Measurements from ENCODE around the gene CCT5. TPM values are rescaled to one million over a fixed set of nuclear protein-coding genes. Genes with fewer than 3 reads are reported as not detected.

Gene CCT5
- polyA plus RNA-seq, 1 of the 3 experiments (the other 2 are of a cell fraction): 378 TPM

- TF ChIP-seq GATA2 (CRISPR knock-in tag; IDR thresholded peaks at IDR 0.05) (no peak), JUND (IDR thresholded peaks at IDR 0.05) (no peak), USF1 (IDR thresholded peaks at IDR 0.05; ENCODE audit: borderline replicate concordance, low read depth) (no peak), TAF1 (IDR thresholded peaks at IDR 0.05; ENCODE audit: borderline replicate concordance, low read depth, low read length) (no peak), FOXJ3 (CRISPR knock-in tag; IDR thresholded peaks at IDR 0.05) (no peak), REST (IDR thresholded peaks at IDR 0.05; ENCODE audit: low read depth, low read length) (no peak), SIN3A (IDR thresholded peaks at IDR 0.05; ENCODE audit: borderline replicate concordance, low read depth, low read length) (no peak), CHD2 (IDR thresholded peaks at IDR 0.05; ENCODE audit: low read length, partially characterized antibody) (no peak), MXI1 (IDR thresholded peaks at IDR 0.05; ENCODE audit: low read depth, low read length) (no peak)
- TF ChIP-seq, protein P1, sequence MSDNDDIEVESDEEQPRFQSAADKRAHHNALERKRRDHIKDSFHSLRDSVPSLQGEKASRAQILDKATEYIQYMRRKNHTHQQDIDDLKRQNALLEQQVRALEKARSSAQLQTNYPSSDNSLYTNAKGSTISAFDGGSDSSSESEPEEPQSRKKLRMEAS (IDR thresholded peaks at IDR 0.05; ENCODE audit: low read depth): no peak
Observed at GRCh38 chr5:10233011-10233410, 17.1 kb upstream of the CCT5 start (continued).

GRCh38 chr5:10233505-10233904, 16.6 kb upstream of the CCT5 start:
- Histone ChIP-seq H3K27ac (ENCODE audit: low read depth in 2 of 2, low read length in 1 of 2) (peak overlapping the region in 1 of 2 experiments; percentile 63; a peak in 2 of 4 replicates), H2AFZ (ENCODE audit: low read depth) (peak overlapping the region; percentile 67; the same call in 1 of the 2 replicates), H4K20me1 (ENCODE audit: insufficient read depth) (no peaks in the 10 kb centered on the region), H3K79me2 (ENCODE audit: insufficient read depth) (no peaks in the 10 kb centered on the region), H3K4me3 (ENCODE audit: low read depth in 2 of 2, low read length in 1 of 2) (no peak overlapping the region), H3K9me3 (no peaks in the 10 kb centered on the region), H3F3A (replicated peaks; ENCODE audit: insufficient read depth) (peaks cover 4% of the 10 kb centered on the region), H3K4me1 (ENCODE audit: control insufficient read depth in 1 of 2, insufficient read depth in 2 of 2, low read depth in 1 of 2, low read length in 1 of 2) (peaks cover 0 to 25% of the 10 kb centered on the region in 2 experiments; a peak in 3 of 4 replicates), H3K4me2 (peak overlapping the region; percentile 46), H3K36me3 (replicated peaks in 1 of 2; ENCODE audit: control insufficient read depth in 1 of 2, insufficient read depth in 2 of 2, low read length in 1 of 2) (peaks cover 9 to 25% of the 10 kb centered on the region in 2 experiments), H3K9me2 (no peaks in the 10 kb centered on the region), H3K27me3 (ENCODE audit: insufficient read depth) (no peaks in the 10 kb centered on the region), H3K9ac (peak overlapping the region; percentile 39; the same call in 1 of the 2 replicates)
- ChIA-PET POLR2A (no interaction called here), CTCF (interaction anchor here (0.6 to 2.1 kb wide), 26 partner anchors 9 to 1435 kb away, joined by 3 to 12 read pairs (median 4); no protein-coding TSS in a partner anchor)
- WGBS (ENCODE audit: low lambda C conversion rate): 26% methylated on average over 7 of the region's 7 CpGs
- peak; percentile 74 for DNase-seq
- TF ChIP-seq, protein P2, sequence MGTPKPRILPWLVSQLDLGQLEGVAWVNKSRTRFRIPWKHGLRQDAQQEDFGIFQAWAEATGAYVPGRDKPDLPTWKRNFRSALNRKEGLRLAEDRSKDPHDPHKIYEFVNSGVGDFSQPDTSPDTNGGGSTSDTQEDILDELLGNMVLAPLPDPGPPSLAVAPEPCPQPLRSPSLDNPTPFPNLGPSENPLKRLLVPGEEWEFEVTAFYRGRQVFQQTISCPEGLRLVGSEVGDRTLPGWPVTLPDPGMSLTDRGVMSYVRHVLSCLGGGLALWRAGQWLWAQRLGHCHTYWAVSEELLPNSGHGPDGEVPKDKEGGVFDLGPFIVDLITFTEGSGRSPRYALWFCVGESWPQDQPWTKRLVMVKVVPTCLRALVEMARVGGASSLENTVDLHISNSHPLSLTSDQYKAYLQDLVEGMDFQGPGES (IDR thresholded peaks at IDR 0.05; ENCODE audit: low read depth, low read length): no peak
- TF ChIP-seq JUND (IDR thresholded peaks at IDR 0.05) (peak; percentile 13; the same call in 1 of the 2 replicates), EP300 (IDR thresholded peaks at IDR 0.05; ENCODE audit: borderline replicate concordance in 1 of 2, low read depth in 1 of 2, low read length in 1 of 2) (0 out of 4 replicates have a peak, but pooled peaks of 1 of the 2 experiments have one; percentile 12), GABPA (IDR thresholded peaks at IDR 0.05; ENCODE audit: low read depth) (no peak), CHD2 (IDR thresholded peaks at IDR 0.05; ENCODE audit: low read length, partially characterized antibody) (no peak), MXI1 (IDR thresholded peaks at IDR 0.05; ENCODE audit: low read depth, low read length) (no peak), SIN3A (IDR thresholded peaks at IDR 0.05; ENCODE audit: borderline replicate concordance, low read depth, low read length) (no peak), EZH2phosphoT487 (IDR thresholded peaks at IDR 0.05; ENCODE audit: borderline replicate concordance, low read depth) (no peak), FOXJ3 (CRISPR knock-in tag; IDR thresholded peaks at IDR 0.05) (no peak), POLR2AphosphoS5 (IDR thresholded peaks at IDR 0.05; ENCODE audit: low read depth, low read length) (no peak)
- TF ChIP-seq, protein P3, sequence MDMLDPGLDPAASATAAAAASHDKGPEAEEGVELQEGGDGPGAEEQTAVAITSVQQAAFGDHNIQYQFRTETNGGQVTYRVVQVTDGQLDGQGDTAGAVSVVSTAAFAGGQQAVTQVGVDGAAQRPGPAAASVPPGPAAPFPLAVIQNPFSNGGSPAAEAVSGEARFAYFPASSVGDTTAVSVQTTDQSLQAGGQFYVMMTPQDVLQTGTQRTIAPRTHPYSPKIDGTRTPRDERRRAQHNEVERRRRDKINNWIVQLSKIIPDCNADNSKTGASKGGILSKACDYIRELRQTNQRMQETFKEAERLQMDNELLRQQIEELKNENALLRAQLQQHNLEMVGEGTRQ (IDR thresholded peaks at IDR 0.05; ENCODE audit: borderline replicate concordance, low read depth, low read length): no peak
- TF ChIP-seq, protein P4, sequence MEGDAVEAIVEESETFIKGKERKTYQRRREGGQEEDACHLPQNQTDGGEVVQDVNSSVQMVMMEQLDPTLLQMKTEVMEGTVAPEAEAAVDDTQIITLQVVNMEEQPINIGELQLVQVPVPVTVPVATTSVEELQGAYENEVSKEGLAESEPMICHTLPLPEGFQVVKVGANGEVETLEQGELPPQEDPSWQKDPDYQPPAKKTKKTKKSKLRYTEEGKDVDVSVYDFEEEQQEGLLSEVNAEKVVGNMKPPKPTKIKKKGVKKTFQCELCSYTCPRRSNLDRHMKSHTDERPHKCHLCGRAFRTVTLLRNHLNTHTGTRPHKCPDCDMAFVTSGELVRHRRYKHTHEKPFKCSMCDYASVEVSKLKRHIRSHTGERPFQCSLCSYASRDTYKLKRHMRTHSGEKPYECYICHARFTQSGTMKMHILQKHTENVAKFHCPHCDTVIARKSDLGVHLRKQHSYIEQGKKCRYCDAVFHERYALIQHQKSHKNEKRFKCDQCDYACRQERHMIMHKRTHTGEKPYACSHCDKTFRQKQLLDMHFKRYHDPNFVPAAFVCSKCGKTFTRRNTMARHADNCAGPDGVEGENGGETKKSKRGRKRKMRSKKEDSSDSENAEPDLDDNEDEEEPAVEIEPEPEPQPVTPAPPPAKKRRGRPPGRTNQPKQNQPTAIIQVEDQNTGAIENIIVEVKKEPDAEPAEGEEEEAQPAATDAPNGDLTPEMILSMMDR (IDR thresholded peaks at IDR 0.05): peak; percentile 73
